Breast epithelium (tissue), 3 donors: Measurements from ENCODE around the gene SH3BP4.

Experiments
- CTCF ChIP-seq, 3 donors: fragments of 450-650 bp; IDR thresholded peaks; one replicate each; pipeline ENCODE4 v1.5.1; 2016 to 2017; ENCODE audit warnings: antibody characterized with exemption in 3 of 3, mild to moderate bottlenecking in 3 of 3, moderate library complexity in 3 of 3
- POLR2AphosphoS5 ChIP-seq, 3 donors: sonication (generic); formaldehyde crosslinking; IDR thresholded peaks; one replicate each; pipeline ENCODE4 v1.6.1; 2017; ENCODE audit warnings: antibody characterized with exemption in 3 of 3

DNA sequence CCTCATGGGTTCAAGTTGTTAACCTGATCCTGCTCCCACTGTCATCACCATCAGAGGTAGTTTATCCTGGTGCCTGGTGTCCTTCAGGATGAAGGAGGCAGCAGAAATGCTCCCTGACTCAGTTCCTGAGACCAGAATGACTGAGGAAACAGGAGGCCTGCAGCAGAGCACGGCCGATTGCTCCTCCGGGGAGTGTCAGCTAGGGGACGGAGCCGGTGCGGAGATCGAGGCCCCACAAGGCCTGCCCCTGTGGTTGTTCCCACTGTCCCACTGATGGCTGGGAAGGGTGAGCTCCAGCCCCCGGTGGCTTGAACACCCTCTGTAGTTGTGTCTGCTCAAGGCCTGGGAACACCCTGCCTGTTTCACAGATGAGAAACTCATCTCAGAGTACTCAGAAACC lies 45.6 kb downstream of the SH3BP4 start:
- no peak for TF ChIP-seq POLR2AphosphoS5 (IDR thresholded peaks at IDR 0.05)
- TF ChIP-seq CTCF (IDR thresholded peaks at IDR 0.05) = no peak
